ENCODE data around the gene SPOP. TPM values are rescaled to one million over a fixed set of nuclear protein-coding genes. Genes with fewer than 3 reads are reported as not detected.
"Not testable (repeated sequence)": the region's sequence is repeated elsewhere in the genome, so short reads cannot be mapped to it uniquely, and the experiment has no call there.

SPOP gene
- 89.6 and 112 TPM in 2 replicates for total RNA-seq
- polyA plus RNA-seq = 35.0 and 46.7 TPM in 2 replicates
- polyA plus RNA-seq (2012) = 29.9 and 37.6 TPM in 2 replicates
- polyA minus RNA-seq (ENCODE audit: low replicate concordance) = 75.2 and 157 TPM in 2 replicates

DNA sequence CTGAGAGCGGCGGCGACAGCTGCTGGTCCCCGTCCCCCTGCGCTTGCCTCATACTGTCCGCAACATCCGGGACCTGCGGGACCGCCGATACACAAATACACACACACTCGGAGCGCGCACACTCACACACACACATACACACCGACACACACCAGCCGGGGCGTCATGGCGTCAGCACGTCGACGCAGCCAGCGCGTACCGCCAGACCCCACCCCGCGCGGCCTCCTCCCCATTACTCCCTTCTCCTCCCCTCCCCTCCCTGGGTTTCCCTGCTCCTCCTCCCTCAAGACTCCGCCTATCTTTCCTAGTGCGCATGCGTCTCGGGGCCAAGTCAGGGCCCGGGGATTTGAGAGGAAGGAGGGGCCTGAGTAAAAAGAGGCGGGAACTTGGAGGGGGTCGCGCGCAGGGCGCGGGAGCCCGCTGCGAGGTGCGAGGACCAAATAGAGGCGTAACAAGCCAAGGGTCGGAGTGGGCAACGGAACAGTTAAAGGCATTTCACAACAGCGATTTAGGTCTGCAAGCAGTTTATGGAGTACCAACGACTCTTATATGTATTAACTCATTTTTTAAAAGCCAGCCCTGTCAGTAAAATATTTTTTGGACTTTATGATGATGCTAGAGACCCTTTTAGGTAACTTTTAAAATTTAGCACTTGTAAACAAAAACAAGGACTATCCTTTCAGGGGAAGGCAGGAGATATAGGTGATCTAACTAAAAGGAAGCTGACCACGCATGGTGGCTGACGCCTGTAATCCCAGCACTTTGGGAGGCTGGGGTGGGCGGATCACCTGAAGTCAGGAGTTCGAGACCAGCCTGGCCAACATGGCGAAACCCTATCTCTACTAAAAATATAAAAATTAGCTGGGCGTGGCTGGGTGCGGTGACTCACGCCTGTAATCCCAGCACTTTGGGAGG, at the start of gene SPOP:
Gene SPOP (minus strand): TSS at position 165 of the 915 bp plus-strand sequence. CDS start 55,287 bp downstream, outside the sequence.
- TF ChIP-seq, protein P1, sequence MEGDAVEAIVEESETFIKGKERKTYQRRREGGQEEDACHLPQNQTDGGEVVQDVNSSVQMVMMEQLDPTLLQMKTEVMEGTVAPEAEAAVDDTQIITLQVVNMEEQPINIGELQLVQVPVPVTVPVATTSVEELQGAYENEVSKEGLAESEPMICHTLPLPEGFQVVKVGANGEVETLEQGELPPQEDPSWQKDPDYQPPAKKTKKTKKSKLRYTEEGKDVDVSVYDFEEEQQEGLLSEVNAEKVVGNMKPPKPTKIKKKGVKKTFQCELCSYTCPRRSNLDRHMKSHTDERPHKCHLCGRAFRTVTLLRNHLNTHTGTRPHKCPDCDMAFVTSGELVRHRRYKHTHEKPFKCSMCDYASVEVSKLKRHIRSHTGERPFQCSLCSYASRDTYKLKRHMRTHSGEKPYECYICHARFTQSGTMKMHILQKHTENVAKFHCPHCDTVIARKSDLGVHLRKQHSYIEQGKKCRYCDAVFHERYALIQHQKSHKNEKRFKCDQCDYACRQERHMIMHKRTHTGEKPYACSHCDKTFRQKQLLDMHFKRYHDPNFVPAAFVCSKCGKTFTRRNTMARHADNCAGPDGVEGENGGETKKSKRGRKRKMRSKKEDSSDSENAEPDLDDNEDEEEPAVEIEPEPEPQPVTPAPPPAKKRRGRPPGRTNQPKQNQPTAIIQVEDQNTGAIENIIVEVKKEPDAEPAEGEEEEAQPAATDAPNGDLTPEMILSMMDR (conservative IDR thresholded peaks at IDR 0.05 in 1 of 2, IDR thresholded peaks at IDR 0.05 in 1 of 2; ENCODE audit: low read depth in 1 of 2, low read length in 2 of 2) = no peak
- no peak for TF ChIP-seq EZH2 (IDR thresholded peaks at IDR 0.05; ENCODE audit: low read length, missing control alignments)
- Histone ChIP-seq H3K4me3 (replicated peaks in 1 of 4; ENCODE audit: control extremely low read depth in 1 of 4, insufficient read depth in 1 of 4, low read depth in 3 of 4, low read length in 4 of 4) (peak within 1 kb of the TSS; percentile 65 to 94 (median 90)), H3K36me3 (ENCODE audit: control insufficient read depth, insufficient read depth, low read length) (no peaks in the 10 kb centered on the region), H3K4me2 (ENCODE audit: extremely low read depth, insufficient read depth, low read length) (peak within 1 kb of the TSS; percentile 100), H3K4me1 (ENCODE audit: control insufficient read depth, extremely low read depth, insufficient read depth, low read length) (no peaks in the 10 kb centered on the region), H3K9ac (ENCODE audit: insufficient read depth, low read length) (peak within 1 kb of the TSS; percentile 88), H3K79me2 (ENCODE audit: control insufficient read depth, insufficient read depth, low read length) (peaks cover 37% of the 10 kb centered on the region), H4K20me1 (ENCODE audit: control insufficient read depth, extremely low read depth, insufficient read depth, low read length) (no peaks in the 10 kb centered on the region), H2AFZ (ENCODE audit: low read length) (peak within 1 kb of the TSS; percentile 88), H3K27ac (ENCODE audit: insufficient read depth, low read length) (peak within 1 kb of the TSS; percentile 89), H3K9me3 (ENCODE audit: control insufficient read depth, insufficient read depth, low read depth, low read length) (no peaks in the 10 kb centered on the region), H3K27me3 (ENCODE audit: control insufficient read depth, insufficient read depth, low read length) (peaks cover 3% of the 10 kb centered on the region)
- peak; percentile 100 for DNase-seq (ENCODE audit: low read depth in 2 of 2)

DNA sequence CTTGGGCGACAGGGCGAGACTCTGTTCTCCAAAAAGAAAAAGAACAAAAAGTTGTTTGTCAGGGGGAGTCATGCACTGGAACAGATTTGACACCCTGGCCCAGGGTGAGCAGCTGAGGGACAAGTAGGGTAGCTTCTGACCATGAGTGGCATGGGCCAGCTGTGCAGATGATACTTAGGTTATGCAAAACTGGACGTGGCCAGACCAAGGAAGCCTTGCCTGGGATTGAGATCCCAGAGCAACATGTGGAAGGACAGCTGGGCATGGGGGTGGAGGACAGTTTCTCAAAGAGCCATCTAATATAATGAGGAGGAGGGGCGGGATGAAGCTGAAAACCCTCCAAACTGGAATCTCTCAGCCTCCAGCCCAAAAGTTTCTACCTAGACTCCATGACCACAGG, 49.5 kb upstream of the SPOP start:
- Histone ChIP-seq H3K4me2 (ENCODE audit: extremely low read depth, insufficient read depth, low read length) (no peak overlapping the region), H3K9ac (ENCODE audit: insufficient read depth, low read length) (no peak overlapping the region), H3K9me3 (ENCODE audit: control insufficient read depth, insufficient read depth, low read depth, low read length) (no peaks in the 10 kb centered on the region), H2AFZ (ENCODE audit: low read length) (no peak overlapping the region), H3K27ac (ENCODE audit: insufficient read depth, low read length) (no peak overlapping the region), H3K4me3 (replicated peaks in 1 of 4; ENCODE audit: control extremely low read depth in 1 of 4, insufficient read depth in 1 of 4, low read depth in 3 of 4, low read length in 4 of 4) (no peak overlapping the region), H3K4me1 (ENCODE audit: control insufficient read depth, extremely low read depth, insufficient read depth, low read length) (peaks cover 2% of the 10 kb centered on the region), H3K79me2 (ENCODE audit: control insufficient read depth, insufficient read depth, low read length) (no peaks in the 10 kb centered on the region), H3K36me3 (ENCODE audit: control insufficient read depth, insufficient read depth, low read length) (no peaks in the 10 kb centered on the region), H3K27me3 (ENCODE audit: control insufficient read depth, insufficient read depth, low read length) (no peaks in the 10 kb centered on the region), H4K20me1 (ENCODE audit: control insufficient read depth, extremely low read depth, insufficient read depth, low read length) (no peaks in the 10 kb centered on the region)
- TF ChIP-seq EZH2 (IDR thresholded peaks at IDR 0.05; ENCODE audit: low read length, missing control alignments) = no peak
- TF ChIP-seq, protein P1 (conservative IDR thresholded peaks at IDR 0.05 in 1 of 2, IDR thresholded peaks at IDR 0.05 in 1 of 2; ENCODE audit: low read depth in 1 of 2, low read length in 2 of 2) = no peak
- no peak for DNase-seq (ENCODE audit: low read depth in 2 of 2)

GRCh38 chr17:49725452-49726130, 47.7 kb upstream of the SPOP start:
- no peaks in the 10 kb centered on the region for H3K79me2 ChIP-seq (ENCODE audit: control insufficient read depth, insufficient read depth, low read length)
- peaks cover 2% of the 10 kb centered on the region for H3K4me1 ChIP-seq (ENCODE audit: control insufficient read depth, extremely low read depth, insufficient read depth, low read length)
- H3K36me3 ChIP-seq (ENCODE audit: control insufficient read depth, insufficient read depth, low read length) = no peaks in the 10 kb centered on the region
- H3K4me2 ChIP-seq (ENCODE audit: extremely low read depth, insufficient read depth, low read length) = no peak overlapping the region
- no peaks in the 10 kb centered on the region for H3K9me3 ChIP-seq (ENCODE audit: control insufficient read depth, insufficient read depth, low read depth, low read length)
- no peaks in the 10 kb centered on the region for H4K20me1 ChIP-seq (ENCODE audit: control insufficient read depth, extremely low read depth, insufficient read depth, low read length)
- no peak overlapping the region for H2AFZ ChIP-seq (ENCODE audit: low read length)
- H3K4me3 ChIP-seq (replicated peaks in 1 of 4; ENCODE audit: control extremely low read depth in 1 of 4, insufficient read depth in 1 of 4, low read depth in 3 of 4, low read length in 4 of 4) = no peak overlapping the region
- no peak for TF ChIP-seq EZH2 (IDR thresholded peaks at IDR 0.05; ENCODE audit: low read length, missing control alignments)
- TF ChIP-seq, protein P1 (conservative IDR thresholded peaks at IDR 0.05 in 1 of 2, IDR thresholded peaks at IDR 0.05 in 1 of 2; ENCODE audit: low read depth in 1 of 2, low read length in 2 of 2) = no peak
- DNase-seq (ENCODE audit: low read depth in 2 of 2) = no peak
- no peaks in the 10 kb centered on the region for H3K27me3 ChIP-seq (ENCODE audit: control insufficient read depth, insufficient read depth, low read length)
- H3K27ac ChIP-seq (ENCODE audit: insufficient read depth, low read length) = no peak overlapping the region
- no peak overlapping the region for H3K9ac ChIP-seq (ENCODE audit: insufficient read depth, low read length)

DNA sequence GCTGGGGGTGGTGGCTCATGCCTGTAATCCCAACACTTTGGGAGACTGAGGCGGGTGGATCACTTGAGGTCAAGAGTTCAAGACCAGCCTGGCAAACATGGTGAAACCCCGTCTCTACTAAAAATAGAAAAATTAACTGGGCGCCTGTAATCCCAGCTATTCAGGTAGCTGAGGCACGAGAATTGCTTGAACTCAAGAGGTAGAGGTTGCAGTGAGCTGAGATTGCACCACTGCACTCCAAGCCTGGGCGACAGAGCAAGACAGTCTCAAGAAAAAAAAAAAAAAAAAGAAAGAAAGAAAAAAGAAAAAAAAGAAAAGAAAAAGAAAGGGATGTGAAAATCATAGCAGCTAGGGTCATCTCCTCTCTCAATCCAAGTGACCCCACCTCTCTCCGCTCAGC, 46.7 kb upstream of the SPOP start:
- not testable (repeated sequence) for H3K36me3 ChIP-seq (ENCODE audit: control insufficient read depth, insufficient read depth, low read length)

More for the DNA sequence above, 46.7 kb upstream of the SPOP start:
- not testable (repeated sequence) for H3K79me2 ChIP-seq (ENCODE audit: control insufficient read depth, insufficient read depth, low read length); H4K20me1 ChIP-seq (ENCODE audit: control insufficient read depth, extremely low read depth, insufficient read depth, low read length); H3K27ac ChIP-seq (ENCODE audit: insufficient read depth, low read length); H3K9me3 ChIP-seq (ENCODE audit: control insufficient read depth, insufficient read depth, low read depth, low read length); H3K4me3 ChIP-seq (replicated peaks in 1 of 4; ENCODE audit: control extremely low read depth in 1 of 4, insufficient read depth in 1 of 4, low read depth in 3 of 4, low read length in 4 of 4); DNase-seq (ENCODE audit: low read depth in 2 of 2); H3K9ac ChIP-seq (ENCODE audit: insufficient read depth, low read length); H3K4me2 ChIP-seq (ENCODE audit: extremely low read depth, insufficient read depth, low read length); H2AFZ ChIP-seq (ENCODE audit: low read length); H3K27me3 ChIP-seq (ENCODE audit: control insufficient read depth, insufficient read depth, low read length); H3K4me1 ChIP-seq (ENCODE audit: control insufficient read depth, extremely low read depth, insufficient read depth, low read length)
